Forelimb muscle (tissue), 1 donor: ENCODE data around the gene ALPK1. TPM values are rescaled to one million over a fixed set of nuclear protein-coding genes. Genes with fewer than 3 reads are reported as not detected.
"Not testable (repeated sequence)": the region's sequence is repeated elsewhere in the genome, so short reads cannot be mapped to it uniquely, and the experiment has no call there.

Source experiments
- DNase-seq: peaks from one replicate; pipeline ENCODE4 v3.0.0-alpha.2; 2013; ENCODE audit warnings: low read depth
- polyA plus RNA-seq: library from polyadenylated mRNA; unstranded; fragments of 120-200 nt; gene quantifications from one replicate; pipeline ENCODE4 v1.2.1, GENCODE V29; 2013; ENCODE audit not compliant: insufficient read length

The ALPK1 gene
- polyA plus RNA-seq, 1 donor = 6.0 TPM

- DNase-seq = no peak
These were observed 13.0 kb upstream of the ALPK1 start for GRCh38 chr4:112284166-112284565.

- DNase-seq = no peak
These were observed 12.3 kb upstream of the ALPK1 start for GRCh38 chr4:112284662-112285411.

GRCh38 chr4:112287258-112287989 is 9.7 kb upstream of the ALPK1 start:
- DNase-seq = no peak

GRCh38 chr4:112288455-112288854 is 8.7 kb upstream of the ALPK1 start:
- no peak for DNase-seq

DNA sequence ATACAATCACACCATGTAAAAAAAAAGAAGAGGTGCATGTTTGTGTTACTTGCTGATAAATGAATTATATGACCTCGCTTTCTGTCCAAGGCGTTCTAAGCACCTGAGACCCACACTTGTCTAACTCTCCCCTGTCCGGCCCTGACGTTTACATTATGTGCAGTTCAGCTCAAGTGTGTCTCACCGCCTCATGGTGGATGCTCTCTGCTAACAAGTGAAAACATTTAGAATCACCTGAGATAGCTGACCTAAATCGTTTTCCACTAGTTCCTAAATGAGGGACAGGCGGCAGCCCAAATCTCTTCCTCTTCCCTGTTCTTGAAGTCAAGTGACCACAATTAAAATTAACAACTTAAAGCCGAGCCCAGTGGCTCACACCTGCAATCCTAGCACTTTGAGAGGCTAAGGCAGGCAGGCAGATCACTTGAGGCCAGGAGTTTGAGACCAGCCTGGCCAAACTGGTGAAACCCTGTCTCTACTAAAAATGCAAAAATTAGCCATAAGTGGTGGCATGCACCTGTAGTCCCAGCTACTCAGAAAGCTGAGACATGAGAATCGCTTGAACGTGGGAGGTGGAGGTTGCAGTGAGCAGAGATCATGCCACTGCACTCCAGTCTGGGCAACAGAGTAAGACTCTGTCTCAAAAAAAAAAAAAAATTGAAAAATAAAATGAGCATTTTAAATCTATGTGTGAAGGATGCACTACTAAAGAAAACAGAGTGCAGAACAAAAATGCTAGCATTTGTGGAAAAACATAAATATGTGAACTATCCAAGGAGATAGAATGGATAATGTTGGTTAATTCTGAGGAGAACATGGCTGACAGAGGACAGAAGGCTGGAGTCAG is 7.5 kb upstream of the ALPK1 start:
- no peak for DNase-seq

DNA sequence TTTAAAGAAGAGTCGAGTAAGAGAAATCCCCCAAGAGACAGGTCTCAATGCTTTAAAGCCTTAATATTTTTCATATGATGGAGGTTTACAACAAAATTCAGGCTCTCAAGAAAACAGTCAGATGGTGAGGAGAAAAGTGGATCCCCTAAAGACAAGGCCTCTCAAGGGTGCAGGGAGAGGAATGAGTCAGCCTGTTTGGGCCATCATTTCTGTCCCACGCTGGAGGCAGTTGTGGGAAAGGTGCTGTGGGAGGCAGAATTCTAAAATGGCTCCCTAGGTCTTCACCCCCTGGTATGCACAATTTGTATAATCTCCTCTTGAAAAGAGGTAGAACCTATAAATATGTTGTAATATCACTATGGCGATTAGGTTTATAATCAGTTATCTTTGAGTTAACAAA is 6.8 kb upstream of the ALPK1 start:
- DNase-seq = no peak

GRCh38 chr4:112299721-112300120 is 2.6 kb downstream of the ALPK1 start:
- DNase-seq = no peak

GRCh38 chr4:112302320-112303274 is 5.4 kb downstream of the ALPK1 start:
- DNase-seq = no peak

- not testable (repeated sequence) for DNase-seq
These were observed 8.3 kb downstream of the ALPK1 start for GRCh38 chr4:112305477-112305876.

- not testable (repeated sequence) for DNase-seq
These were observed 12.2 kb downstream of the ALPK1 start for GRCh38 chr4:112309263-112309791.

GRCh38 chr4:112311516-112311915 is 14.3 kb downstream of the ALPK1 start:
- DNase-seq = no peak

- DNase-seq = no peak
These were observed 15.6 kb downstream of the ALPK1 start for GRCh38 chr4:112312610-112313239.

DNA sequence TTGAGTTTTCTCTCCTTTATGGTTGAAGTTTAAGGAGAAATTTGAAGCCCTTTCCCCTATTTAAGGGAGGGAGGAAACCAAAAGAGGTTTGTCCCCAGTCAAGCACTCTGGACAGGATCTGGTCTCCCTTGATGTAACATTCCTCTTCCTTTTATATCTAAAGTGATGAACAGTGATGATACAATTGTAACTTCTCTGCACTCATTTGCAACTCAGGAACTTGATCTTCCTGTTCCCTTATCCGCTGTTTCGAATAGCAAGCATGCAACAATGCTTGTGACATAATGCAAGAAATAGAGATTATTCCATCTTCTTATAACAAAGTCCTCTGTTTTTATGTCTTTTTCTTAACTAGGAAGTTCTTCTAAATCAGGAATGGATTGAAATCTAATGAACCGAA is 18.3 kb downstream of the ALPK1 start:
- no peak for DNase-seq

DNA sequence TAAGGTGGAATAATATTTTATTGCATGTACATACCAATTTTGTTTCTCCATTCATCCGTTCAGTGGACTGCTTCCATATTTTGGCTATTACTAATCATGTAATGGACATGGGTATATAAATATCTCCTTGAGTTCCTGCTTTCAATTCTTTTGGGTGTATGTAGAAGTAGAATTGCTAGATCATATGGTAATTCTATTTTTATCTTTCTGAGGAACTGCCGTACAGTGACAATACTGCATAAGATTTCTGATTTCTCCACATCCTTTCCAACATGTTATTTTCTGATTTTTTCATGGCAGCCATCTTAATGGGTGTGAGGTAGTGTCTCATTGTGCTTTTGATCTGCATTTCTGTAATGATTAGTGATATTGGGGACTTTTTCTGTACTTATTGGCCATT is 19.2 kb downstream of the ALPK1 start:
- DNase-seq = no peak

DNA sequence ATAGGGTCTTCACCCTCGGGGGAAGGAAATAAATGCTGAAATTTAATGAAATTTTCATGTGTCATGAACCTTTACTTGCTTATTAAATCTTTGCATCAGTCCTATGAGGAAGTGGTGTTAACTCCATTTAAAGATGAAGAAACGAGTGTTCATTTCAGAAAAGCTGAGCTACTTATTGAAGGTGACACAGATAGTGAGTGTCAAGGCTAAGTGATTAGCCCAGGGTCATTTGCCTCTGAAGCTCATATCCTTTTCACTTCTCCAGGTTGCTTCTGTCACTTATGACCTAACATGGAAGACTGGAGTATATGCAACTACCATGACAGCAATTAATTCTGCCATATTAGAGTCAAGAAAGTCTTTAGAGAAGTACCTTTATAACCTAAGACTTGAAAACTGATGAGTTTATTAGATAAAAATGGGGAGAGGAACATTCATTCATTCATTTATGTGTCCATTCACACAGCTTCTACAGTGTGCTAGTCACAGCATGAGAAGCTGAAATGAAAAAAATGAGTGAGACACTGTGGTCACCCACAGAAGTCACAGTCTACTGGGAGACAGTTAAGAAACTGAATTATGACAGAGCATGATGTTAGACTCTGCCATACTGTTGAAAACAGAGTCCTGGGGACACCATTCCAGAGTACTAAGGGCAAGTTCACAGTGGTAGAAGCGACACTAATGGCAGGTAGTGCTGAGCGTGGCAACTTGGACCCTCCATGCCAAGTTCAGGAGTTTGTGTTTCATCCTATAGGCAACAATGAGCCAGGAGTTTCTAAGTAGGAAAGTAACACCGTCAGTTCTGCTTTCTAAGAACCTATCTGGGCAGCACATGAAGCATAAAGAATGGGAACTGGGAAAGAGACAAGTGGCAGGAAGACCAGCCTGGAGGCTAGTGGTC is 21.3 kb downstream of the ALPK1 start:
- DNase-seq = no peak

GRCh38 chr4:112321776-112322684 is 24.9 kb downstream of the ALPK1 start:
- DNase-seq = no peak

DNA sequence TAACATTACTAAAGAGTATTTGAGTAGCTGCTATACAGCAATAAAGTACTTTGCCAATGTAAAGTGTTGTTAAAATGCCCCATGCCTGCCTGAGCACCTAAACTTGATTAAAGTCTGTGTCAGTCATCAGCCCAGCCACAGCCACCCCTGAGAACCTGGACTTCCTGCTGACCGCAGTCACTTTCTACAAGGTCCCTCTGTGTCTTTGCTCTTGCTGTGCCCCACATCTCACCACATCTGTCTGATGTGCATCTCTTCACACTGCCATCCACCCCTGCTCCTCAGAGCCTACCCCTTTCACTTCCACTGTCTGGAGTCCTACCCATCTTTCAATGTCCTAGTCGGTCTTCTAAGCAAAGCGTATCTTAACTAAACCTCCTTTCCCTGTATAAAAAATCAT is 25.7 kb downstream of the ALPK1 start:
- no peak for DNase-seq

DNA sequence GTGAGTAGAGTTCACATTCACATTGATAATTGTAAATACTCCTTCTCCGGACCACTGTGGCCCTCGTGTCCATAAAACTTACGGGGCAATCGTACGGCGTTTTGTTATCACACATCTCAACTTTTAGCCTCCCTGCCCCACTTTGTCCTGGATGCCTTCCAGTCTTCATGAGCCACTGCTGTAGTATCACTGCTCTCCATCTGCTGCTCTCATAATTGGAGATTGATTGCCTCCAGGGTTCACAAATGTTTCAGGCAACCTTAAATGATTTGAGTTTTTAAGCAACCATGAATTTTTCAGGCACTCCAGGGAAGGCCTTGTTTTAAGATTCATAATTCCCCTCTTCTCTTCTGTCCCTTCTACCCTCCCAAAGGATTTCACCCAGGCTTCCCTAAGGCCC is 28.4 kb downstream of the ALPK1 start:
- DNase-seq = no peak
